GM18951 (cell line): Measurements from ENCODE around the gene ZC2HC1C.

ENCODE experiments used
- POLR2A ChIP-seq: IDR thresholded peaks from 4 replicates; pipeline ENCODE4 v1.6.1; 2011; ENCODE audit warnings: mild to moderate bottlenecking; ENCODE audit not compliant: insufficient read length, insufficient read depth; ENCODE audit errors: extremely low read depth
- in situ Hi-C: fragments of 300-500 bp; cut with MboI; formaldehyde crosslinking; loops from one replicate; pipeline ENCODE4 v1.12.0; 2022; ENCODE audit warnings: low sequenced_read_pairs, mixed read lengths, inconsistent platforms; ENCODE audit not compliant: unreplicated experiment

Gene ZC2HC1C

DNA sequence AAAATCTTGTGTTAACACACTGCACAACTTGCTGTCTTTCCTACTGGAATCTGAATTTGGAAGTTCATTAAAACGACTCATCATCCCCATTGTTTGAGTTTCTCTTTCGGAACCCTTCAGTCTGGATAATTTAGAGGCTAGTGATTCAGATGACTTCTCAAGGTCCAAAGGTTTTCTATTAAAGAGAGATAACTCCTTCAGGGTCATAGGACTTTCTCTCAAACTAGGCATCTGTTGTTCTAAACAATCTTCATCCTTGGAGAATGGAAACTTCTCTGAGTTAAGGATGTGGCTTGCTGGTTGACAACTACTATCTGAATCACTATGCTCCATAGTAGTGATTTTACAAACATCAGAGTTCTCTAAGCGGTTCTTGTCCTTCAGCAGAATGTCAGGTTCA, 22.5 kb upstream of the ZC2HC1C start:
- in situ Hi-C loops, result no loop called here
- no peak for TF ChIP-seq POLR2A

DNA sequence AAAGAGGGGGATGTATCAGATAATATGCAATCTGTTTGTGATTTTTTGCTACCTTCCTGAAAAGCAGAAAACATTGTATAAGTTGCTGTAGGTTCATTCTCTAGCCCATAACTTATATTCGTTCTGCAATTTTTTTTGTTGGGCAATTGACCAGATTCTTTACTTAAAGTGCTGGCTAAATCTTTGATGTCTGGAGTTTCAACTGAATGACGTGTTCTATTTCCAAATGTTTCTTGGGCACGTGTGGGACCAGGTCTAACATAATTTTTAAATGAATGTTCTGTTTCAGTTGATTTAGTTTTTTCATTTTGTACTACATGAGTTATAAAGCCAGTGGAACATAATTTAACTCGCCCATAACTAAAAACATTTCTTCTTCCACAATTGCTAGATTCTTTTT, 21.9 kb upstream of the ZC2HC1C start:
- in situ Hi-C loops, result no loop called here
- TF ChIP-seq POLR2A, result no peak

DNA sequence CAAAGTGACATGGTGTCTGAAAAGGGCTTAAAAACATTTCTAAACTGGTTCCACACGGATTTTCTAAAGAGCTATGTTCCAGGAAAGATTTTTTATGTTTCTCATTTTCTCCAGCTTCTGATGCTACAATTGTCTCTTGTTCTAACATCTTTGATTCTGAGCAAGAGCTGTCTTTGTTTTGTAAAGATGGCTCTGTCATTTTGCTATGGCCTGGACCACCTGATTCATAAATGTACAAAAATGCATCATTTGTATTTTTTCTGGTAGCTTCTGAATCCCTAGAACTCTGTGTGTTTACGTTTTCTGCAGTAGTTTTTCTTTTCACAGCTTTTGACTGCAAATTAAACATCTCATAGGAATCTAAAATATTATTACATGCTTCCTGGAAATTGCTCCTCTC, 21.3 kb upstream of the ZC2HC1C start:
- TF ChIP-seq POLR2A, result no peak
- in situ Hi-C loops, result no loop called here

DNA sequence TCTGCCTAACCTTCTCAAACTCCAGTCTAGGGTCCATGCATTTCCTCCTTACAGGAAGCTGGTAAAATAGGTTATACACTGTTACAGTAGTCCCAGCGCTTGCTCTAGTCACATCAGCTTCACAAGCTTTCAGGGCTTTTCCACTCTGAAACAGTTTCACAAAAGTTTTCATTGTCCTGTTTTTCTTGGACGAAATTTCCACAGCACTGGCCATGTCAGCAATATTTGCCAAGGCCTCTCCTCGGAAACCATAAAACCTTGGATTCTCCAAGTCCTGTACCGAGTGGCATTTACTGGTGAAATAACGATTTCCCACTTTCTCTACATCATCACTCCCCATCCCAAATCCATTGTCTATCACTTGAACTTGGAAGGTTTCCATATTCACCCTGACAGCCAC, 20.3 kb upstream of the ZC2HC1C start:
- no peak for TF ChIP-seq POLR2A
- in situ Hi-C loops, result no loop called here

DNA sequence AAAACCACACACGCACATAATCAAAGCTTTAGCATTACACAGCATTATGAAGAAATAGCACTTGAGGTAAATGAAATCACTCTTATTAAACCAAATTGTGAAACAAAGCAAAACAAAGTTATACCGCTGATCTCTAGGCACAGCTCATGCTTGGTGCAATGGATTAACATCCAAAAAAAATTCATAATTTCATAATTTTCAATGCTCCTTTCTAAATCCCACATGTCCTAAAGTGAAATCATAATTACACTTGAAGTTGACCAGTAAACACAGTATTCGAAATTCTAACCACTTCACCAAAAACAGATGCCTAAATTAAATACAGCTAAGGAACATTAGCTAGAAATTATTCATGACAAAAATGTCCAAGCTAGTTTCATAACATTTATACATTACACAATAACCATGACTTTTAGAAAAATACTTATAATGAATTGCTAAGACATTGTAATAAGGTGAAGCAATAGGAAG, 19.7 kb upstream of the ZC2HC1C start:
- TF ChIP-seq POLR2A, result no peak
- in situ Hi-C loops, result no loop called here

DNA sequence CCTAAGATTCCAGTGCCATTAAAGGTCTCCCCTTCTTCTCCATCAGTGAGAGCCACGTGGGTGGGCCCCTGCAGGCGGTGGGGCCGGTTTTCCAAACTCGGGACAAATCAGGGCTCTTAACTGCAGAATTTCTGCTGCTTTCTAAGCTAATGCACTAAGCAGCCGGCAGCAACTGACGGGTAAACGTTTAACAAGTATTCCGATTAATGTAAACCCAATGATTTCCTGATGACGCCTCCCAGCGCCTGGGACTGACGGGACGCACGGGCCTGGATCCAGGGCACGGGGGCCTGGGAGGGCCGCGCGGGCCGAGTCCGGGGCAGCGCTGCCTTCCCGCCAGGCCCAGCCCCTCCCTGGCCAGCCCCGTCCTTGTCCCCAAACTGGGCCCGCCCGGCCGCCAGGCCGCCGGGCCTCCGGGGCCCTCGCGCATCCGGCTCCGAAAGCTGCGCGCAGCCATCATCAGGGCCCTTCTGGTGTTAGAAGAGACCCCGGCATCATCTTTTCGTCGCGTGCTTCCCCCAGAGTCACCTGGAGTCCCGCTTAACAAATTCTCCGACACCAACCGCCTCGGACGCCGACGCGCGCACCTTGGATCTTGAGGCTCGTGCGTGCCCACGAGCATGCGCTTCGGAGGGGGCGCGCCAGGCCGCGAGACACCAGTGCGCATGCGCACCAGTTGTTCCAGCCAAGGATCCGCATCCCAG, 18.4 kb upstream of the ZC2HC1C start, which contains the start of gene MLH3:
Gene MLH3 (minus strand): TSS at position 616 of the 704 bp plus-strand sequence. CDS start 1,812 bp downstream, outside the sequence.
- in situ Hi-C loops, result no loop called here

DNA sequence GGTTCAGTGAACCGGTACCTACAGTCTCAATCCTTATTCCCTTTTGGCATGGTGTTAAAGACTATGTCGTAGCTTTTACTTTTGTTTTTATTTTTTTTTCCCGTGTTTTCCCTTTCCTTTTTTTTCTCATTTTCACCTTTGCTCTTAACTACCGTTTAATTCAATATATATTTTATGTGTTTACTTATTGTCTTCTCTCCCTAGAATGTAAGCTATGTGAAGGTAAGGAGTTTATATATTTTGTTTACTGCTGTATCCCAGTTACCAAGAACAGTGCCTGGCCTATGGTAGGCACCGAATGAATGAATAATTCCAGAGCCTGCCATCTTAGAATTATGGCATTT, 17.9 kb upstream of the ZC2HC1C start:
- in situ Hi-C loops, result no loop called here
- TF ChIP-seq POLR2A, result no peak

More for the DNA sequence above, 18.4 kb upstream of the ZC2HC1C start, which contains the start of gene MLH3:
- TF ChIP-seq POLR2A, result peak; percentile 75

DNA sequence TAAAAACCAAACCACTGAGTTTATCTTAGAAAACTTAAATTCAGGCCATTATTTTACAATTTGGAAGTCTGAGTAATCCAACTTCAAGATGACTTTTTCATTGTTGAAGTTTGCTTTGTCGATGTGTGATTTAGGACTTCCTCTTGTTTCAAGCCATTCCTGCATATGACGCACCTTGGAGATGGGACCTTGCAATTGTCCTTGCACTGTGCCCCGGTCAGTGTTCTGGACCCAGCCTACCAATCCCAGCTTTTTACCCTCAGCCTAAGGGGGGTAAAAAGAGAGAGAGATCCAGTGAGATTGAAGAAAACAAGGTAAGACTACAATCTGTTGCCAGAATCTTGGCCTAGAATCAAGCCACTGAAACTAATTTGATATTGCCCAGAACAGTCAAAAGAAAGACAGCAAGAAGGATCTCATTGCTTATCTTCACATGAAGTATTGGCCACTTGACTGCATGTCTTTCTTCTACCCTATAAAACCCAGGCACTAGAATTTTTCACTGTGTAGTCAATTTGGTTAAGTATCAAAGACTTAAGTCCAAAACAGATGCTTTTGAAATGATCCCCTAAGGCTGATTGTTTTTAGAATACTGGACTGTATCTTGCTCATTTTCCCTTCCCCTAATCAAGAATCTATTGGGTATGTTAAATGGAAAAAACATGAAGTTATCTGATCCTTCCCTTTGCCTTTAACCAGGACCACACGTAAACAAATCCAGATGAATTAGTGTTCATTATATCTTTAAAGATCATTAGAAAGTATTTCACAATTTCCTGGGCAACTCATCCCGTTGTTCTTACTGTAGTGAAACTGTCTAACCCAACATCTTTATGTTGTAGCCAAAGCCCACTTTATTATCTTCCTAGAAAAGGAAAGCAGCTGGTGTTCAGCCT, 15.8 kb upstream of the ZC2HC1C start:
- in situ Hi-C loops, result no loop called here
- TF ChIP-seq POLR2A, result no peak

DNA sequence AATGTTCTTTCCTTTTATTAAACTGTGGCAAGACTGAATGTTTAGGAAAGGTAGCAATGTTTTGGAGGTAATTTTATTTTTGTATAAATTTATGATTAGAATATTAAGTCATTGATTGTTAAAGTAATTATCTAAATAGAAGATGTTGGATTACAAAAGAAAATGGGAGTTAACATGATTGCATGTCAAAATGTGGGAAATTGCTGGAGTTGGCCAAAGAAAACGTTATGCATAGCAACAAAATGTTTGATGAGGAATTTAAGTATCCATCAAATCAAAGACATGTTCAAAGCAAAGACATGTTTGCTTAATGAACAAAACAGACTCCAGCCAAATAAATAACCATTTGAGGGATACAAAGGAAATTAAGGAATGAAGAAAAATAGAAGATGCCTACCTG, 15.0 kb upstream of the ZC2HC1C start:
- in situ Hi-C loops, result no loop called here

DNA sequence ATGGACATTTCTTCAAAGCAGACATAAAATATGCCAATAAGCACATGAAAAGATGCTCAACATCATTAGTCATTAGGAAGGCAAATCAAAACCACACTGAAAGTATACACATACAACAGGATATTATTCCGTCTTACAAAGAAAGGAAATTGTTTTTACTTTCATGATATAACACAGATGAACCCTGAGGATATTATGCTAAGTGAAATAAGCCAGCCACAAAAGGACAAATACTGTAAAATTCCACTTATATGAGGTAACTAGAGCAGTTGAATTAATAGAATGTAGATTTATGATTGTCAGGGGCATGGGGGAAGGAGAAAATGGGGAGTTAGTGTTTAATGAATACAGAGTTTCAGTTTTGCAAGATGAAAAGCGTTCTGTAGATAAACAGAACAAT, 9.8 kb upstream of the ZC2HC1C start:
- TF ChIP-seq POLR2A, result no peak
- in situ Hi-C loops, result no loop called here

More for the DNA sequence above, 15.0 kb upstream of the ZC2HC1C start:
- TF ChIP-seq POLR2A, result no peak

DNA sequence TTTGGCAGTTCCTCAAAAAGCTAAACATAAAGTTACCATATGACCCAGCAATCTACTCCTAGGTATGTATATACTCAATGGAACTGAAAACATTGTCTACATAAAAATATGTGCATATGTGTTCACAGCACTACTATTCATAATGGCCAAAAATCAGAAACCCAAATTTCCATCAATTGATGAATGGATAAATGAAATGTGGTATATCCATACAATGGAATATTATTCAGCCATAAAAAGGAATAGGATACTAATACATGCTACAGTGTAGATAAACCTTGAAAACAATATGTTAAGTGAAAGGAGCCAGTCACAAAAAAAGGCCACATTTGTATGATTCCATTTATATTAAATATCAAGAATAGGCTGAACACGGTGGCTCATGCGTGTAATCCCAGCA, 9.0 kb upstream of the ZC2HC1C start:
- in situ Hi-C loops, result no loop called here
- no peak for TF ChIP-seq POLR2A

DNA sequence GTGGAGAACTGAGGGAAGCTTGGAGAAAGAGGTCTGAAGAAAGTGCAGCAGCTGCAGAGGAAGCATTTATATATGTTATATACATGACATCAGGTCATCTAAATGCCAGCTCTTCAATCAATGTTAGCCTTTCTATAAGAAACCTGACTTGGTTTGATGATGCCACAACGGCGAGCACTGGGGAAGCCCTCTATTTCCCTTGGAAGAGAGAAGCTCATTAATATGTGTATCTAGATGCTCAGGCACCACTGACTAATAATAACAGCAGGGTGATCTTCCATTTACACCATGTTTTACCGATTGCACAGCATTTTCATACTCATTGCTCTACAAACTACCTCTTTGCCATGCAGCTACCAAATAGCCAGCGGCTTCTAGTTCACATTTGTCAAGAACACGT, 6.4 kb upstream of the ZC2HC1C start:
- in situ Hi-C loops, result no loop called here
- no peak for TF ChIP-seq POLR2A

DNA sequence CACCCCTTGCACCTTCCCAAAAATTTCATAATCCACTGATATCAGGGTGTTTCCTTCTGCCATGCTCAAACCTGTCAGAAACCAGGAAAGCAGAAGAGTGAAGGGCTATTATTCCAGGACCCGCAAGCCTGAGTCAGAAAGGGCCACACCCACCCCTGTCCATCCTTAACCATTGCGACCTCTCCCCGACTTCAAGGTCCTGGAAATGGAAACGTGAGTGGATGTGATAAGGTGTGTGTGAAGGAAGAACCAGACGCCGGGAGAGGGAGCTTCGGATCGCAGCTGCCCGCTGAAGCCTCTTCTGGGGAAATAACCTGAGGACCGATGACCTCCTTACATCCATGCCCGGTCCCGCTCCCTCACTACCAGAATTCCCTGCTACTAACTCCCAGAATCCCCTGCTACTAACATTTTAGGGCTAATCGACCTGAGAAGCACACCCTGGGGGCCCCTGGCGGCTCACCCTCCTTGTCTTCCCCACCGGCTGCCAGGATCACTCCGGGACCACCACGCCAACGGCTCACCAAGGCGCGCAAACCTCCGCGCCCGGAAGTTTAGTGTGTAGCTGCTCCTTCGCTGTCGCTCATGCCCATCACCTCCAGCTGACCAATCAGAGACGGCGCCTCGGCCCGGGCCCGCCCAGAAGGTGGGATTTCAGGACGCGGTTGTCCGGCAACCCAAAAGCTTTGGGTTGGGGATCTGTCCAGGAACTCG, 5.8 kb upstream of the ZC2HC1C start, which contains the start of gene ACYP1:
Gene ACYP1 (minus strand): TSS at position 534 of the 714 bp plus-strand sequence. CDS start 471 bp downstream, at position 63.
- in situ Hi-C loops, result no loop called here
- peak; percentile 75 for TF ChIP-seq POLR2A
